Ramos (cell line): ENCODE data around the gene PSME4.
"Not testable (repeated sequence)": the region's sequence is repeated elsewhere in the genome, so short reads cannot be mapped to it uniquely, and the experiment has no call there.

Source experiments
- in situ Hi-C: fragments of 300-500 bp; cut with MboI; formaldehyde crosslinking; loops from one replicate; pipeline ENCODE4 v1.14.3; 2022; ENCODE audit warnings: low sequenced_read_pairs; ENCODE audit not compliant: unreplicated experiment

Gene PSME4

GRCh38 chr2:53969285-53969967, 1.4 kb downstream of the PSME4 start:
- in situ Hi-C loops: no loop called here

- in situ Hi-C loops: no loop called here
These were observed 5.7 kb downstream of the PSME4 start for GRCh38 chr2:53964987-53965687.

DNA sequence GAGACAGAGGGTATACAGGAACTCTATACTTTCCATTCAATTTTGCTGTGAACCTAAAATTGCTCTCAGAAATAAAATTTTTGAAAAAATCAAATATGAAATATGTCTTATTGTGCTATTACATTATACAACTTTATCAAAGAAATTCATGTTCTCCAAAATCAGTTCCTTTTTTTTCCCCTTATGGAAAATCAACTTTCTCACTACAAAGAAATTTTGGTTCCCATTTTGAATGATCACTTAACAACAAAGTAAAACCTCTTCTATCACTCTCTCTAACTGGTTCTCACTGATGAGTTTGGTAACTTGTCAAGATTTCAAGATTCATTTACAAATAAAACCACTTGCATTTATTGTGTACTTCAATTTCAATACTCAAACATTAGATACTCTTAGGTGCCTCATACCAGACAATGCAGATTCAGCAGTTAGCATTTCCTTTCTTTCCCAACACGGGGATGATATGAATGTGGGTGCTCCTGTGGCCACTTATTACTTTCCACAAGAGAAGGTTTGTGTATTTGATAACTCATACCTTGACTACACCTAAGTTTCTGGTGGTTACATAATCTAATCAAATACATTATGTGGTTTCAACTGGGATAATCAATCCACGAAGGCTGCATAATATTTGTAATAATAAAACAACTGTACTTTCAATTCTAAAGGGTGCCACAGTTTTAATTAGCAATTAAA, 6.4 kb downstream of the PSME4 start:
- in situ Hi-C loops: no loop called here

DNA sequence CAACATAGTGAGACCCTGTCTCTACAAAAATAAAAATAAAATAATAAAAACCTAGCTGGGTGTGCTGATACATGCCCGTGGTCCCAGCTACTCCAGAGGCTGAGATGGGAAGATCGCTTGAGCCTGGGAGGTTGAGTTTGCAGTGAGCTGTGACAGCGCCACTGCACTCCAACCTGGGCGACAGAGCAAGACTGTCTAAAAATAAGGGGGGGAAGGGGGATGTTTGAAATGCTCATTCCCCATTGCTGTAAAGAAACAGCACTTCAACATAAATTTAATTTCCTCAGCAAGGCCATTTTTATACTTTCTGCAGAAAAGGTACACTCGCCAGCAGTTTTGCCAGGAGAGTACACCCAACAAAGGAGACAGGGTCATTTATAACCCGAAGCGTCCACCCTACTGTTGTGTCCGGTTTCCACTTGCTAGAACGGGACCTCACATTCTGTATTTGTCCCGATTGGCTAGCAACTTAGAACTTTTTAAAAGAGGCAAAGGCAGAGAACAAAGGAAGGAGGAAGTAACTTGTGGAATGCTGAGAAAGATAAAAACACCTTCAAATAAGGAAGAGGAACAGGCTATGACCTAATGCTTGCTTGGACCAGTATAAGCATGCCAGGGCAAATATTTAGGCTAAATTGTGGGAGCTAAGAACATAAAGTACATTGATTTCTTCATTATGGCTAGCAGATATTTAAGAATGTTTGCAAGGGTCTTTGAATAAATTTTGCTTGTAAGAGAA, 9.1 kb downstream of the PSME4 start:
- in situ Hi-C loops: not testable (repeated sequence)

- in situ Hi-C loops: no loop called here
These were observed 10.3 kb downstream of the PSME4 start for GRCh38 chr2:53960476-53960875.

- in situ Hi-C loops: no loop called here
These were observed 12.3 kb downstream of the PSME4 start for GRCh38 chr2:53958443-53958842.

- in situ Hi-C loops: no loop called here
These were observed 18.3 kb downstream of the PSME4 start for GRCh38 chr2:53952519-53952918.

- in situ Hi-C loops: no loop called here
These were observed 21.3 kb downstream of the PSME4 start for GRCh38 chr2:53949457-53949856.

GRCh38 chr2:53945538-53945937, 25.3 kb downstream of the PSME4 start:
- in situ Hi-C loops: no loop called here

DNA sequence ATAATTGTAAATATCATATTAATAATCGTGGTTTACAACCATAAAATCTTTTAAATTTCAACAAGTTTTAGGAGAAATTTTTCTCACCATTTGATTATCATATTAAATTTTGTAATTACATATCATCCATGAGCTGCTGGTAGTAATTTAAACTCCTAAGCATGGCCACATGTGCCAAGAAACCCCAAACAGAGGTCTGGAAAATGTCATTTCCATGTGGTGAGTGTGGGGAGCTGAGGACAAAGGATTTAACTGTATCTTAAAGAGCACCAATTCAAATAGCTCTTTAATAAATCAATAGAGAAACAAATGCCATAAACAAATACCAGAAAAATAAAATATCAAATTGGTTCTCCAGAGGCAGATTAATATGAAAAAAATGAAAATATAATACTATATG, 26.3 kb downstream of the PSME4 start:
- in situ Hi-C loops: no loop called here

GRCh38 chr2:53942280-53942679, 28.5 kb downstream of the PSME4 start:
- in situ Hi-C loops: no loop called here

GRCh38 chr2:53941749-53942148, 29.0 kb downstream of the PSME4 start:
- in situ Hi-C loops: no loop called here

GRCh38 chr2:53939656-53940055, 31.1 kb downstream of the PSME4 start:
- in situ Hi-C loops: no loop called here

GRCh38 chr2:53938904-53939303, 31.9 kb downstream of the PSME4 start:
- in situ Hi-C loops: no loop called here

DNA sequence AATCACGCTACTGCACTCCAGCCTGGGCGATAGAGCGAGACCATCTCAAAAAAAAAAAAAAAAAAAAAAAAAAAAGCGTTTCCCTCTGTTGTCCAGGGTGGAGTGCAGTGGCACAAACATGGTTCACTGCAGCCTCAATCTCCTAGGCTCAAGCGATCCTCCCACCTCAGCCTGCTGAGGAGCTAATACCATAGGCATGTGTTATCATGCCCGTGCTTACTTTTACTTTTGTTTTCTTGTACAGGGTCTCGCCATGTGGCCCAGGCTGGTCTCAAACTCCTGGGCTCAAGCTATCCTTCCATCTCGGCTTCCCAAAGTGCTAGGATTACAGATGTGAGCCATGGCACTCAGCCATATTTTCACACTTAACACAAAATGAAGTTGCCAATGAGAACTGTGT, 37.5 kb downstream of the PSME4 start:
- in situ Hi-C loops: no loop called here

DNA sequence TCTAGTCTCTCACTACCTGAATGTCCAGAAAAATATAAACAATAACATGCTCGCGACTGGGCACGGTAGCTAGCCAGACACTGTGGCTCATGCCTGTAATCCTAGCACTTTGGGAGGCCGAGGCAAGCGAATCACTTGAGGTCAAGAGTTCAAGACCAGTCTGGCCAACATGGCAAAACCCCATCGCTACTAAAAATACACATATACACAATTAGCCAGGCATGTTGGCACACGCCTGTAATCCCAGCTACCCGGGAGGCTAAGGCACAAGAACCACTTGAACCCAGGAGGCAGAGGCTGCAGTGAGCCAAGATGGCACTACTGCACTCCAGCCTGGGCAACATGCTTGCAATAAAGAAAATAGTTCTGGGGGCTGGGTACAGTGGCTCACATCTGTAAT, 44.5 kb downstream of the PSME4 start:
- in situ Hi-C loops: not testable (repeated sequence)

DNA sequence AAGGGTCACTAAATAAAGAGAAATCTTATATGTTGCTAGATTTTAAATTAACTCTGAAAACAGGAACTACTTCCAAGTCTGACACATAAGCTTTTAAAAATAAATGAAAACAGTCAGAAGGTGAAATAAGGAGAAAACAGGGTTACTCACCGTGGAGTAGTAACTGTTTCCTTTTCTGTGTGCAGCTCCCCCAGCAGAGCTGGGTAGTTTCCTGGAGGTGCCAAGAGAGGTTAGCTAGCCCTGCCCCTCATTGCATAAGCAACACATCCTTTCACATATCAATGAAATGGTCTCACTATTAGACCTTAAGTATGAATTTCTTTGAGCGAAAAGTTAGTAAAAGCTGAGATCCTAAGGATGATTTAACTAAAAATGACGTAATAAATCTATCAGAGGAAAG, 57.1 kb downstream of the PSME4 start:
- in situ Hi-C loops: no loop called here

DNA sequence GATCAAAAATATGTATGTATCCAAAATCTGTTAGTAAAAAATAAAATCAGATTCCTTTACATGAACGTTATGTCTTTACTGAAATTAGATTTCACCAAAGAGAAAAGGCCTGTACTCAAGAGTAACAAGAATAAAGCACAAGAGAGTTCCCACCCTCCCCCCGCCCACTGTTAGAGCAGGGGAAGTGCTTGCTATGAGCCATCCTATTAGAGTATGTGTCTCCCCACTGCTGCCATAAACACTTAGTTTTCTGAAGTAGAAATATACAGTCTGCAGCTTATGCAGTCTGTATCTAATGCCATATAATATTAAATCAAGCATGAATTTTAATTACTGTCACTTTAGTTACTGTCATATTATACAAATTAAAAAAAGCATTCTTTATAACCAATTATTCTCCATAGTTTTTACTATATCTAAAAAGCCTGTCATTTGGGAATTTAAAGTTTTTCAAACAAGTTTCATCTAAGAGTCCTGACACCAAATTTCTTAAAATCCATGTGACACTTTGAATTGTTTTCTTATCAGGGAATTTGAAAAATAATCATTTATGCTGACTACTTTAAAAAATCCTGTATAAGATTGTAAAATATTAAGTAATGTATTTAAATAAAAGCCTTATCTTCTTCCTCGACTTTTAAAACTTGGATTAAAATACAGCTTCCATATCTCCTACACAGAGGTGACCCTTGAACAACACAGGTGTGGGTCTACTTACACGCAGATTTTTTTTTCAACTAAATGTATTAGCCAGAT, 59.2 kb downstream of the PSME4 start:
- in situ Hi-C loops: no loop called here

DNA sequence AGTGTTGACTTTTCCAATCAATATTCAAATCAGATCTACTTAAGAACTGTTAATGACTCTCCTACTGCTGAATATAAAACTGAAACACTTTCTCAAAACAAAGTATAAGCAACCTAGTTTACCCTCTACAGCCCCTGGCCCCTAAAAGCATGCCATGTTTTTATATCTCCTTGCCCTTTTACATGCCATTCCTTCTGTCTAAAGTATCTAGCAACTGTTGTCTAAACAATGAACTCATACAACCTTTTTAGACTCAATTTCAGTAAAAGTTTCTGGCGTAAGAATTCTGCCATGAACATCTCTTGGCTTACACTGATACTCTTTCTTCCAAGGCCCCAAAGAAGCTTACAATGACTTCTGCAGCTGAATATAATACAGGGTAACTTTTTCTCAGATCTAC, 63.2 kb downstream of the PSME4 start:
- in situ Hi-C loops: no loop called here

- in situ Hi-C loops: no loop called here
These were observed 65.4 kb downstream of the PSME4 start for GRCh38 chr2:53905396-53905795.
